NB4 (cell line): ENCODE results near the gene SFMBT2.

Source experiments
- DNase-seq: peaks from one replicate; pipeline ENCODE4 v3.0.0; 2010; ENCODE audit warnings: low read depth
- H3K4me3 ChIP-seq: one replicate; pipeline ENCODE4 v1.5.1; 2011; ENCODE audit warnings: mild to moderate bottlenecking, low read depth, low read length, moderate library complexity
- CTCF ChIP-seq: IDR thresholded peaks from one replicate; pipeline ENCODE4 v1.5.1; 2012; ENCODE audit warnings: low read depth, low read length
- MYC ChIP-seq: IDR thresholded peaks from 2 replicates; pipeline ENCODE4 v1.6.1; 2011; ENCODE audit warnings: low read depth, low read length
- POLR2A ChIP-seq: IDR thresholded peaks from 2 replicates; pipeline ENCODE4 v1.6.1; 2011; ENCODE audit warnings: mild to moderate bottlenecking; ENCODE audit not compliant: insufficient read length; ENCODE audit errors: extremely low read depth
- TF ChIP-seq, protein P1 (sequence below): IDR thresholded peaks from 2 replicates; pipeline ENCODE4 v1.6.1; 2011; ENCODE audit warnings: low read depth, low read length

SFMBT2 gene

GRCh38 chr10:7319632-7320031 lies 91.2 kb downstream of the SFMBT2 start:
- DNase-seq: no peak
- no peak overlapping the region for H3K4me3 ChIP-seq
- no peak for TF ChIP-seq POLR2A
- TF ChIP-seq CTCF: no peak
- TF ChIP-seq MYC: no peak
- TF ChIP-seq, protein P1, sequence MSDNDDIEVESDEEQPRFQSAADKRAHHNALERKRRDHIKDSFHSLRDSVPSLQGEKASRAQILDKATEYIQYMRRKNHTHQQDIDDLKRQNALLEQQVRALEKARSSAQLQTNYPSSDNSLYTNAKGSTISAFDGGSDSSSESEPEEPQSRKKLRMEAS: no peak

- no peak for DNase-seq
- H3K4me3 ChIP-seq: no peak overlapping the region
- TF ChIP-seq MYC (no peak), POLR2A (no peak), CTCF (no peak)
- TF ChIP-seq, protein P1: no peak
These were observed 92.0 kb downstream of the SFMBT2 start for GRCh38 chr10:7318836-7319235.

- no peak for DNase-seq
- TF ChIP-seq, protein P1: no peak
- TF ChIP-seq POLR2A (no peak), MYC (no peak), CTCF (no peak)
- H3K4me3 ChIP-seq: no peak overlapping the region
These were observed 92.9 kb downstream of the SFMBT2 start for GRCh38 chr10:7317786-7318446.

DNA sequence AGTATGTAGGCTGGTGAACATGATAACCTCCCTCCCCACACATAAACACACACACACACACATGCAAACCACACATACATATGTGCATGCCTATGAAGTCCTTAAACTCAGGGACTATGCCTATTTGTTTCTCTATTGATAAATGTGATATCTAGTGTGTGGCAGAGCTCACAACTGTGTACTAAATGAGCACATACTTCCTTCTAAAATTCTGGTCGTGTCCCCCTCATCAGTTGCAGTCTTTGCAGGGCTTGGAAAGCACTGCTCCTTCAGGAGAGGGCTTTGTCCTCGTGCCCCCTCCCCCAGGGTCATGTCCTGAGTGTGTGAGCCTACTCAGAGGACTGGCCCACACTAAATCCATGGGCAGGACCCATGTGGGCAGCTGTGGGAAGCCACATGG lies 94.0 kb downstream of the SFMBT2 start:
- DNase-seq: no peak
- TF ChIP-seq, protein P1: no peak
- TF ChIP-seq POLR2A: no peak
- no peak for TF ChIP-seq MYC
- no peak for TF ChIP-seq CTCF
- H3K4me3 ChIP-seq: no peak overlapping the region

DNA sequence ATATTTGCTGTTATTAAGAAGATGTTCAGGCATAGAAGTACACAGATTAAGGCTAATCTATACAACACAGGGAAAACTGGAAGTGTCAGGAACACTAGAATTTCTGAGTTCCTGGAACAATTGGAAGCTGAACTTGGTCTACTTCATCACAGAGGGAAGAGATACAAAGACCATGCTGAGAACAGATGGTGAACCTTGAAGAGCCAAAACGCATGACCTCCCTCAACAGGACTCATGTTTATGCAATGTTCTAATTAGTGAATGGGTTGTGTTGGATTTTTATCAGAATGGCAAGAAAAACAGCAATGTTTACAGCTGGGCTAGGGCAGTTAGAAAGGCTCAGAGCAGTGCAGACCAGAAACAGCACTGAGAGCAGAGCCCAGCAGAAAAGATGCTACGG lies 94.9 kb downstream of the SFMBT2 start:
- no peak overlapping the region for H3K4me3 ChIP-seq
- no peak for DNase-seq
- TF ChIP-seq CTCF: no peak
- TF ChIP-seq POLR2A: no peak
- TF ChIP-seq MYC: no peak
- TF ChIP-seq, protein P1: no peak

DNA sequence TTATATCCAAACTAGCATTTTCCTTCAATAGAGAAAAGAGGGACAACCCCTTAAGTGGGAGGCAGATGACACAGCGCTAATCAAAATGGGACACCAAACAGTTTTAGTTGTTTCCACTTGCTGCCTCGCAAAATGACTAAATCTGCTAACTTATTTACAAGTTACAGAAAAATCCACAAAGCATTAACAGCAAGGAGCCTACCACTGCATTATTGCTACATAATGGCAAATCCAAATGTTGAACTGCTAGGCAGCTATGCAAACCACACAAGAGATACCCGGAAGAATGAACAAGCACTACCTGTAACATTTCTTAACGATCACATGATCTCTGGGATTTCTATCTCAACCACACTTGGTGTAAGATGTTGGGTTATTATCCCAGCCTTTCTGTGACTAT lies 96.7 kb downstream of the SFMBT2 start:
- DNase-seq: no peak
- no peak for TF ChIP-seq MYC
- TF ChIP-seq, protein P1: no peak
- no peak for TF ChIP-seq POLR2A
- TF ChIP-seq CTCF: no peak
- no peak overlapping the region for H3K4me3 ChIP-seq
